Loucy (cell line): ENCODE measurements around the gene AUP1.

Experiments used
- CTCF ChIP-seq: fragments of 200-600 bp; sonication (generic); conservative IDR thresholded peaks from 2 replicates; pipeline ENCODE4 v1.5.1; 2014; ENCODE audit warnings: mild to moderate bottlenecking, antibody characterized with exemption, low read length
- EZH2phosphoT487 ChIP-seq: fragments of 200-600 bp; IDR thresholded peaks from 2 replicates; pipeline ENCODE4 v1.6.1; 2018; ENCODE audit warnings: antibody characterized with exemption, mild to moderate bottlenecking, moderate library complexity, borderline replicate concordance

DNA sequence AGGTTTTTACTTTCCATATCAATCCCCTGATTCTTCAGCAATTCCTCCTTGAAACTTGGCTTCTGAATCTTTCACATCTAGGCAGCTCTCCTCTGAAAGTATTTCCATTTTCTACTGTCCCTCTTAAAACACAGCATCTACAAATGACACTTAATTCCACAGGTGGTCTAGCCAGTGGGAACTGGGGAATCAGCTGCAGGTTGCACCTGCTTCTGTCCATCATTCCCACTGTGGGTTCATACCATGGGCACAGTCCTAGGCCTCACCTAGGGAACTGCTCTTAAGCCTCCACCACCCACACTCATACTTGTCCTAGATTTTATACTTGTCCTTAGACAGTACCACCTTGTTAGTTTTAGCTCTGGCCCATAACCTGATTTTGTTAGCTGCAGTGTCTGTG is 22.0 kb upstream of the AUP1 start:
- TF ChIP-seq CTCF (no peak), EZH2phosphoT487 (no peak)
